GM19099 (cell line): ENCODE data around the gene ST3GAL3.

Source experiments
- POLR2A ChIP-seq: IDR thresholded peaks from 3 replicates; pipeline ENCODE4 v1.6.1; 2011; ENCODE audit warnings: low read depth; ENCODE audit not compliant: insufficient read length; ENCODE audit errors: extremely low read depth

The ST3GAL3 gene

DNA sequence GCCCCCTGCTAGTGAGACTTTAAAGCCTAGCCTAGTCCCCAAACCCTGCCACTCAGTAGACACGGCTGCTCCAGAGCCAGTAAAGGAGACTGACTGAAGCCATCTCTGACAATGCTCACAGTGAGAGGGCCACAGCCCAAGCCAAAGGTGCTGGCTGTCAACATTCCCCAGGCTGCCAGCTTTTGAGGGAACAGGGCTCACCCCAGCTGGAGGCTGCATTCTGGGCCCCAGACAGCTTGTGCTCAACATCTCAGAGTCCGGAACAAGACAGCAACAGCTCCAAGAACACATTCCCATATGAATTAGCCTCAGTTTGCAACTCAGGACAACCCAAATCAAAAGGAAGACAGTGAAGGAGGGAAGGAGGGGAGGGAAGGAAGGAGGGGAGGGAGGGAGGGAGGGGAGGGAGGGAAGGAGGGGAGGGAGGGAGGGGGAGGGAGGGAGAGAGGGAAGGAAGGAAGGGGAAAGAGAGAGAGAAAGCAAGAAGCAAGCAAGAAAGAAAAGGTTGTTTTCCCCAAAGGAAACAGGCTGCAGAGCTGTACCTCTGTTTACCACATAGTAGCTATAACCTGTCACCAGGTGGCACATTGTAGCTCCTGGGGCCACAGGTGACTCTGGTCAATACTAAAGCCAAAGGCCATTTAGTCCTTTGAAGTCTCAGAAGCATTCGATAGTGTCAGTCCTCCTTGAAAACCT, 231.7 kb downstream of the ST3GAL3 start:
- TF ChIP-seq POLR2A: no peak

GRCh38 chr1:43942411-43942810, 235.1 kb downstream of the ST3GAL3 start:
- no peak for TF ChIP-seq POLR2A

DNA sequence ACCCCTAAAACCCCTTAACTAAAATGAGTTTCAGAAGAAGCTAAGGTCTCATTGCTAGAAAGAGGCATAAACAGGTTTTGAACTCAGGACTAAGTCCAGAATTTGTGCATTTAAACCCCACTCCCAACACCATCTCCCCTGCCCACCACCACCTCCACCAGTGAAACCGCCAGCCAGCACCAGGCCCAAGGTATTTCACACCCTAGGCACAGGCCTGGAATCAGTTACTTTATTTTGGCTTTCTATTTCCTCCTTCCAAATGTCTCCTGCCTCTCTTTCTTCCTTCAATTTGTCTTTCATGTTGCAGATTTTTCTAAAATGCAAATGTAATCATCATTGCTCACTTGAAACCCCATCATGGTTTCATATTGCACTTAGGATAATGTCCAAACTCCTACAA, 237.5 kb downstream of the ST3GAL3 start:
- no peak for TF ChIP-seq POLR2A

DNA sequence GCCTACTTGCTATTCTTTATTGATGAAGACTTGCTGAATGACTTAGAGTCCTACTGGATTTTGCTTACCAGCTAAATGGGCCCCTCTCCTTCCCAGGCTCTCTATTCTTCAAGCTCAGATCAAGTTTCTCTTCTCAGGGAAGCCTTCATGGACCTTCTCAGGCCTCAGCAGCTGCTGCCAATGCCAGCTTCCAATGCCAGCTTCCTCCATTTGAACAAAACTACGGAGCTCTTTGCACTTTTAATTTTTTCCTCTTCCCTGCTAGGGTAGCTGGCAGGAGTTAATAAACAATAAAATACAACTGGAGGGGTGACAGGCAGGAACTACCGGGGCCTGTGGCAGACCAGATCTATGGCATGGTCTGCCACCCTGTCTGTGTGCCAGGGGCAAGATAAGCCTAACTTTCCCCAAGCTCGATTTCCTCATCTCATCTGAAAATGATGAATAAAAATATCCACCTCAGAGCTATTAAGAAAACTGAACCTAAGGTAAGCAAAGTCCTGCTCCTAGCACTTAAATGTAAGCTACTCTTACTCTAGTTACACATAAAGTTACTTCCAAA, 238.4 kb downstream of the ST3GAL3 start:
- no peak for TF ChIP-seq POLR2A

DNA sequence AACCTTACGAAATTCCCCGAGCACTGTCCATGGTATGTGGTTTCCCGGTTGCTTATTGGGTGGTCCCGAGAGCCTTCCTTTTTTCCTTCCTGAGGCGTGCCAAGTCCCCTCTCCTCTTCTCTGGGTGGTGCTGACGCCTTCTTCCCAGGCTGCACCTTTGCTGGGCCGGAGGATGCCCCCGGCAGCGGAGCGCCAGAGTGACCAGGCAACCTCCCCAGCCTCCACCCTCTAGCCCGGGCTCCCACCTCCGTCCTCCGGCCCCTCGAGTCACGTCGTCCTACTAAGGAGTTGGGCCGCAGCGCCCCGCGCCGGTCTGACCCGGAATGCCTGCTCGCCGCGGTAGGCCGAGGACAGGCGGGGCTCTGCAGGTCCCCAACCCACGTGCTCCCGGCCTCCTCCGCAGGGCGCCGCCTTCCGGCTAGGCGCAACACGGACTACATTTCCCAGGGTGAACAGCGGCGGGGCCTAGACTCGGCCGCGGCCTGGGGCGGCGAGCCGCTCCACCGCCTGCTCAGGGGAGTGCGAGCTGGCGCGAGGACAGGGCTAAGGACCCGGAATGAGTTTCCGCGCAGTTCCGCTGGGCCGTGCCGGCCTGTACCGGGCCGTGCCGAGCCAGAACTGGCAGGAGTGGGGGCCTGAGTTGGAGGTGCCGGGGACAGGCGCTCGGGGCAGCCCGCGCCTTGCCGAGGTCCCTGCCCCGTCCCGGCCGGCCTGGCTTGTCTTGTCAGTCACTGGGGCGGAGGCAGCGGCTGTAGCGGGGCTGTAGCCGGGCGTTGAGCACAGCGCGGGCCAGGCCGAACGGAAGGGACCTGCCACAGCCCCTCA, 239.1 kb downstream of the ST3GAL3 start, which contains the start of gene IPO13:
IPO13 (plus strand) TSS at position 715 of the 825 bp plus-strand sequence. CDS start 651 bp downstream, outside the sequence.
- TF ChIP-seq POLR2A: peak; percentile 89

GRCh38 chr1:43947061-43947873, 239.9 kb downstream of the ST3GAL3 start:
- TF ChIP-seq POLR2A: no peak

GRCh38 chr1:43947874-43948437, 240.6 kb downstream of the ST3GAL3 start:
- TF ChIP-seq POLR2A: no peak

GRCh38 chr1:43949678-43950077, 242.3 kb downstream of the ST3GAL3 start:
- no peak for TF ChIP-seq POLR2A

GRCh38 chr1:43951021-43951985, 244.0 kb downstream of the ST3GAL3 start:
- TF ChIP-seq POLR2A: no peak

GRCh38 chr1:43952731-43953346, 245.5 kb downstream of the ST3GAL3 start:
- no peak for TF ChIP-seq POLR2A

DNA sequence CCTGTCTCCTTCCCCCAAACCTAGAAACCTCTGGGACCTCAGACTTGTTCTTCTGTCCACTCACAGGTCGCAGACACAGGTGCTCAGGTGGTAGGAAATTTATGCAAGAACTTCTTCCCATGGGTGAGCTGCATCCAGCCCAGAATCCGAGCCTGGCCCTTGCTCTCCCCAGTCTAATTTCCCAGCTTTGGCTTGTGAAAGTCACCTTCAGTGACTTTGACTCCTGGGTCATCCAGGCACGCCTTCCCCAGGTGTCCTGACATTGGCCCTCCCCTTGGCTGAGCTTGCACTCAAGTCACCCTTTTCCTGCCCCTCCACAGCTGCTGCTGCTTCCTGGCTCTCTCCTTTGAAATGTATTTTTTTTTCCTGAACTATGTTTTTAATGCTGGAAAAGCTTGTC, 246.0 kb downstream of the ST3GAL3 start:
- no peak for TF ChIP-seq POLR2A

DNA sequence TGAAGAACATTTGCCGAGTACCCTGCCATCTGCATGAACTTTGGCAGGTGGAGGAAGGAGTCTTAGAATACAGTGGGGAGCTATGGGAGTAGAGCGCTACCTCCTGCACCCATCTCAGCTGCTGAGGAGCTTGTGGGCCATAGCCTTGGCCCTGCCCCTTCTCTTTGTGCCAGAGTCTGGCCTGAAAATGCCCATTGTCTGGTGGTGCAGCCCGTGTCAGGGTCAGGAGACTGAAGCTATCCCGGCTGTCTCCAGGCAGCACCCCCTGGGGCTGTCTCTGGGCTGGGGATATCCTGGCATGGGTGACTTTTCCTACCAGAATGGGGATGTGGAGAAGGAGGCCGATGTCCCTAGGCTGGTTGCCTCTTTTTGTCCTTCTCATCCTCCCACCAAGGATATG, 246.7 kb downstream of the ST3GAL3 start:
- TF ChIP-seq POLR2A: no peak

DNA sequence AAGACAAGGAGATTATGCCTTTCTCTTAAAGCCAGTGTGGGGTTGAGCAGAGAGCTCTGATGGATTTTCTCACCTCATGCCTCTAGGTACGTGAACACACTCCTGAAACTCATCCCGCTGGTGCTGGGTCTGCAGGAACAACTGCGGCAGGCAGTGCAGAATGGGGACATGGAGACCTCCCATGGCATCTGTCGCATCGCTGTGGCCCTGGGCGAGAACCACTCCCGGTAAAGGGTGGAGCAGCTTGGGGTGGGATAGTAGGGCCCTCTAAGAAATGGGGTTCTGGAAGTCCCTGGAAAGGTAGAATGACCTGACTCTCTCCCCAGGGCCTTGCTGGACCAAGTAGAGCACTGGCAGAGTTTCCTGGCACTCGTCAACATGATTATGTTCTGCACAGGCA, 248.9 kb downstream of the ST3GAL3 start:
- no peak for TF ChIP-seq POLR2A
